Measurements from ENCODE around the gene COL11A2.

- TF ChIP-seq EZH2 (IDR thresholded peaks at IDR 0.05), result no peak
- no peak for TF ChIP-seq FOXP2 (optimal IDR thresholded peaks at IDR 0.05; ENCODE audit: control extremely low read depth, extremely low read length, insufficient read depth)
- TF ChIP-seq POLR2AphosphoS5 (IDR thresholded peaks at IDR 0.05; ENCODE audit: borderline replicate concordance, low read depth, low read length), result no peak
Measured at GRCh38 chr6:33123181-33123580, 69.1 kb downstream of the COL11A2 start.

All from SK-N-MC (cell line).